HG02798 (cell line): ENCODE results near the gene DIAPH2.

ENCODE experiments used
- ATAC-seq: cut with Tn5 transposase; IDR thresholded peaks from one replicate; pipeline ENCODE4 v1.9.1; 2021; ENCODE audit warnings: mild to moderate bottlenecking; ENCODE audit not compliant: unreplicated experiment, poor library complexity

Gene DIAPH2

GRCh38 chrX:97609938-97610337 lies 925.3 kb downstream of the DIAPH2 start:
- ATAC-seq, result no peak

GRCh38 chrX:97616883-97617530 lies 932.4 kb downstream of the DIAPH2 start:
- ATAC-seq, result peak; percentile 97

- ATAC-seq, result no peak
Observed at GRCh38 chrX:97619499-97619898, 934.9 kb downstream of the DIAPH2 start.

DNA sequence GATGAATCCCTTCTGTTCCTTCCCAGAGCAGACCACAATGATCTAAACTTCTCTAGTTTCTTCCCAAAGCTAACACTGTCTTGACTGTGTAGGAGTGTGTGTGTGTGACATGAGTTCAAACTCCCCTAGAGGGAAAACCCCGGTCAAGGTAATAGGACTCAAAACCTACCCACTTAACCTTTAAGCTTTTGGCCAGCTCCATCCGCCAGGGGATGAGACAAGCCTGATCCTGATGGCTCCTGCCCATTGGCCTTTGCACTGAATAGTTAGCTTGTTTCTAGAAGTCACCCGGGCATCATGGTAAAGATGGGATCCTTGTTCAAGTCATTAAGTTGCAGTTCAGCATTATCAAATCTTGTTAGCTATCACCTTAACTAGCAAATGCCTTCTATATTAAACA lies 937.5 kb downstream of the DIAPH2 start:
- ATAC-seq, result no peak

DNA sequence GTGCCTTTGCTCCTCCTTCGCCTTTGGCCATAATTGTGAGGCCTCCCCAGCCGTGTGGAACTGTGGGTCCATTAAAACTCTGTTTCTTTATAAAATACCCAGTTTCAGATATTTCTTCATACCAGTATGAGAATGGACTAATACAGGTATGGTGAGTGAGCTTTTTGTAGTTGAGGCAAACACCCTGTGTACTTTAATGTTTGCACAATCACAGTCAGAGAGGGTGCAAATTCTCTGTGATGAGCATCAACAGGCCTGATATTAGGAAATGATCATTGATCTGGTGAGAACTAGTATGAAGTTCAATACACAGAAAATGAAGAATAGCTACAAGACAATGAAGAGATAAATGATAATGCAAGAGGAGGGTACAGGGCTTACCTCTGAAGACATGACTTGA lies 943.7 kb downstream of the DIAPH2 start:
- no peak for ATAC-seq

DNA sequence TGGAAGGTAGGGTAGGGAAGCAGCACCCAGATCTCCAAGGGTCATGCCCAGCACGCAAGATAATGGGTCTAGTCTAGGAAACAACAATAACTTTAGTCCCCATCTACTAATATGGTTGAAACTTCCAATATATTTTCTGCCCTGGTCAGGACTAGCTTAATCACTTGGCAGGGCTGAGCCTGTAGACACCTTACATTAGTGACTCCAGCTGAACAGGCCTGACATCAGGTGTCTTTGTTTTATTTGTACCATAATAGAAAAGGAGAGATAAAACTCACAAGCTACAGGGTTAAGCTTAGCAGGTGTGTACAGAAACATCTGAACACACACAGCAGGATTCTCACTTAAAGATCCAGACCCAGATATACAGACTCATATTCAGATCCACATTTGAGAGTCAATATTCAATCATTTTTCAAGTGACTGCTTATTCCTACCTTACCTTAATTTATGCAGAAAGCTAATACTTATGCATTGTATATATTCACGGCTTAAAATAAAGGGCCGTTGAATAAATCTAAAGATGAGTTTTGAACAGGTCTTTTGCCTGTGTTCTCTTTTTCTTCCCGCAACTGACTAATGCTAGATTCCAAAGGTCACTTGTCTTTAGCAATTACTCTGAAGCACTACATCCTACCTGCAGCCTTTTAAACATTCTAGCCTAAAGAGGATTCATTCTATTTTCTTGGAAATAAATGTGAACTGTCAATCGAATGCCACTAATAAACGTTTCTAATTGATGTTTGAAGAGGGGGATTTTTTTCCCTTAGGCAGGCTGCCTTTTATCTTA lies 944.4 kb downstream of the DIAPH2 start:
- no peak for ATAC-seq

DNA sequence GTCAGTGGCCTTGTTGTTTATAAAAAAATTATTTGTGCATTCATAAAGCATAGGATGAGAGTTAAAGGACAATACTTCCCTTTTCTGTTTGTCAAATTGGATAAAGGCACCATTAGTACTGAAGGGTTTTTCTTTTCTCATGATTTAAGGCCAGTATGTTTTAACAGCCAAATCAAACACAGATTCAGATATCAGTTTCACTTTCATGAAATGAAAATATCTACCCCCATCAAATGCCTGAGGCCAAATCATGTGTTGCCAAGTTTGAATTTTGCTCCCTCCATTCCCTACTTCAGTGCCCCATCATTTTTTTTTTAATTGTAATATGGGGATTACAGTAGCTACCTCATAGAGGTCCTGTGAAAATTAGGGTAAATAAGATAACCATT lies 944.9 kb downstream of the DIAPH2 start:
- ATAC-seq, result no peak

DNA sequence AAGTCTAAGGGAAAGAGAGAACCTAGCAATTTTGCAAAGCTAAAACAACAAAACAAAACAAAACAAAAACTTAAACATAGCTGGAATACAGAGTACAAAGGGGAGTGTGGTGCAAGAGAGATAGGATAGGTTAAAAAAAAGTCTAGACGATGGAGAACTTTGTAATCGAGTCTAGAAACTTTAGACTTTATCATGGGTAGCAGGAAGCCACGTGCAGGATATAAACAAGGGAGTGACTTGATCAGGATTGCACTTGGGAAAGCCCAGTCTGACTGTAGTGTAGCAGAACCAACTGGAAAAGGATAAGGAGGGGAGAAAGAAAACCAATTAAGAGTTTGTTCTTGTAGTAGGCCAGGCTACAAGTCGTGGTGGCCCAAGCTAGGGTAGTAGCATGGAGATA lies 949.2 kb downstream of the DIAPH2 start:
- ATAC-seq, result no peak

- ATAC-seq, result no peak
Observed at GRCh38 chrX:97636473-97637140, 952.0 kb downstream of the DIAPH2 start.

DNA sequence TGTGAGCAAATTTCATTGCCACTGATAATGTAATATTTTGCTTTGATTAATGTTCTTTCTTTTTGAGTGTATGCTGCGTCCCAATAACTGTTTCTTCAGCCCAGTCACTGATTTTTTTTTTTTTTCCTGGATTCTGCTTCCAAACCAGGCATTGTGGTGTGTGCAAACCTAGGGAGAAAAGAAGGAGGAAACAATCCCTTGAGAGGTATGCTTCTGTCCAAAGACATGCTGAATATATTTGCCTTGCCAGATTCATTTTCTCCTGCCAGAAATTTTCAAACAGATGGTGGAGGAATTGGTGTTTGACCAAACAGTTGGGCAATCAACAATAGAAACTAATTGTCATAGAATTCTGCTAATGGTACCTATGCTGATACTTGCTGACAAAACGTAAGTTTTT lies 952.6 kb downstream of the DIAPH2 start:
- ATAC-seq, result no peak

DNA sequence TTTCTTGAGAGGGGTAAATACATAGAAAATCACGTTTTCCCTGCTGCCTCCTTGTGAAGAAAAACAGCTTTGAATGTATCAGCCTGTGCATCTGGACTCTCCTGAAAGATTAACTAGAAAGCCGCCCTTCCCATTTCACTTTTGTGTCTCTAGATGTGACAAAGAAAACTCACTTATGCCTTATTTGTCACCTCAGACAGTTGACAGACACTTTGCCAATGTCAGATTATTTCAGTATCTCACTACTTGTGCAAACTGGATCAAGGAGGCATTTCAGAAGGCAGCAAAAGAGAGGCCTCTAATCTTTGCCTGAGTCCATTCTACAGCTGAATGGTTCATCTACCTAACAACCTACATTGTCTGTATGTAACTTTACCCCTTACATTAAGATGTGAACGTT lies 954.0 kb downstream of the DIAPH2 start:
- no peak for ATAC-seq

DNA sequence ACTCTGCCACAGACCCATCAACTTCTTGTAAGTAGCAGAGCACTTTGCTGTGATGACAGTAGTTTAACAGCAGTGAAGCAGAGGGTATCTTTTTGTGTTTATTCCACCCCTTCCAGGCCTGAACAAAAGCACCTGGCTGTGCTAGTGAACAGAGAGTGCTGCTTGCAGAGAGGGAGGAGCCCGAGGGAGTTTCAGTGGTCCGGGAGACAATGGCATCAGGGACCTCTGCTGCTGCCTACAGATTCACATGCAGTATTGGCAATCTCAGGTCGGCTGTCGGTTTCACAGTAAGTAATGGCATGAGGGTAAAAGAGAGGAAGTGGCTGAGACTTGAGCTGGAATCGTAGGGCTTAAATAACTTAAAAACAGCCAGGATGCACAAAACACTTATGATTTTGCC lies 954.9 kb downstream of the DIAPH2 start:
- ATAC-seq, result peak; percentile 34
